NCI-H128 (cell line): ENCODE measurements around the gene SYF2.
A peak's percentile ranks its signal among the peaks of the same experiment; 100 is the strongest.
"Not testable (repeated sequence)": the region's sequence is repeated elsewhere in the genome, so short reads cannot be mapped to it uniquely, and the experiment has no call there.

Experiments
- DNase-seq: peaks from one replicate; lab custom pipeline; 2025; ENCODE audit not compliant: unreplicated experiment; lab: John Stamatoyannopoulos, UW

Gene SYF2

DNA sequence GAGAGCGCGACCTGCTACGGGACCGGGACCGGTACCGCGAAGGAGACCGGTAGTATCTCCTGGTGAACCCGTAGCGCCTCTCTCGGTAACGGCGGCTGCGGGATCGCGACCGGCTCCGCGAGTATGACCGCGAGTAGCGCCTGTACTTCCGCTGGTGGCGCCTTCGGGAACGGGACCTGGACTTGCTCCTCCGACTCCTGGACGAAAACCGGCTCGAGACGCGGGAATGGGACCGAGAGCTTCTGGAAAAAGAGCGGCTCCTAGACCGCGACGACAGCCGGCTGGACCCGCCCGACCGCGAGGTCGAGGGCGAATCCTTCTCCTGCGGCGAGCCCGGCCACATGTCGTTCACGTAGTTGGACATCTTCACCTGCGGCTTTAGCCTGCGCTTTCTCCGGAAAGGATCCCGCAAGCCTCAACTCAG is 14.3 kb upstream of the SYF2 start:
- no peak for DNase-seq

DNA sequence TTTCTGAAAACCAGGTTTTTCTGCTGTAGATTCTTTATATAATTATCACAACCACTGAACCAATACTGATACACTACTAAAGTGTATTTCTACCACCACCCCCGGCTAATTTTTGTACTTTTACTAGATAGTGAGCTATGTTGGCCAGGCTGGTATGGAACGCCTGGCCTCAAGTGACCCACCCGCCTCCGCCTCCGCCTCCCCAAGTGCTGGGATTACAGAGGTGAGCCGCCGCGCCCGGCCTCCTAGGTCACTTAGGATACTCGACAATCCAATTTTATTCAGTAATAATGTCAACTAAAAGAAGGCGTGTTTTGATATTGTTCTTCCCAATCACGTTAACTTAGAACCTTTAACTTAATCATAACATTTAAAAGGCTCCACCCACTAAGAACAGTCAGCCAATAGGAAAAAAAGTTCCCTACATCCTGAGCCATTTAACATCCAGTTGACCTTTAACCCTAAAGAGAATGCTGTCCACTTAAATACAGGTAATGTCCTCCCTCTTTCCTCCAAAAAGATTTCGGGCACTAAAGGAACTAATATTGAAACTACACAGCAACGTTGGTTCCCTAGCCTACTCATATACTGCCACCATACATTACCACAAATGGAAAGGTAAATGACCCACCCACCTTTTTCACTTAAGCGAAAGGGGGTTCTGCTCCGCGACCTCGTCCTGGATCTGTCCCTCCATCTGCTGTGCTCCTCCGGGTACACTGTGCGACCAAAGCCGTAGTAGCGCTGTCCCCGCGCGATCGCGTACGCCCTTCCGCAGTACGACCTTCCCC is 13.7 kb upstream of the SYF2 start:
- DNase-seq, result no peak

DNA sequence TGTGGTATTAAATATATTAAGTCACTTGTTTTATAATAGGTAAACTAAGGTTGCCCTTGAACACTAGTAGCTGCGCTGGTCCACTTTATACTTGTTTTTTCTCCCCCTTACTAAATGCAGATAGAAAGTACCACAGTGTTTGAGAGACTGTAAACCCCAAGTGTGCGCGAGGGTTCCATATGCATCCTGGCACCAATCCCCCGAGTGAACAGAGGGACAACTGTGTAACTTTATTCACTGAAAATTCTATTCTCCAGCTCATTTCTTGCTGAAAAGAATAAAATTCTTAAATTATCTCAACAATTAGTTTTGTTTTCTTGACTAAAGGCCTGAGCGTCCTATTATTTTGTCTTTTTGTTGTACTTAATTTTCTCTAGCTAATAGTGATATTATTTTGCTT is 13.1 kb upstream of the SYF2 start:
- DNase-seq, result no peak

DNA sequence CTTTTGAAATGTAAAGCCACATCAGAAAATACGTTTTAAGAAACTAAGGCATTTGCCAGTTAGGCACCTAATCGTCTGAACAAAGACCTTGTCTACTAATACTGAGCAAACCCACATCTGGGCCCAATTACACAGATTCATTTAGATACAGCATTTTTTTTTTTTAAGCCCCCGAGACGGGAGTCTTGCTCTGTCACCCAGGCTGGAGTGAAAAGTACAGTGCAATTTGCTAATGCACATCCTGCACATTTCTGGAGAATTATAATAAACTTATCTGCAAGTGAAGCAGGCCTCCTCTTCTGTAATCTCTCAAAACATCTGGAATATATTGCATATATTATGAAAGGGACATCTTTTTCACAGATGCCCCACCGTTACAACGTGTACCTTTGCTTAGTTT is 11.6 kb upstream of the SYF2 start:
- DNase-seq, result no peak

DNA sequence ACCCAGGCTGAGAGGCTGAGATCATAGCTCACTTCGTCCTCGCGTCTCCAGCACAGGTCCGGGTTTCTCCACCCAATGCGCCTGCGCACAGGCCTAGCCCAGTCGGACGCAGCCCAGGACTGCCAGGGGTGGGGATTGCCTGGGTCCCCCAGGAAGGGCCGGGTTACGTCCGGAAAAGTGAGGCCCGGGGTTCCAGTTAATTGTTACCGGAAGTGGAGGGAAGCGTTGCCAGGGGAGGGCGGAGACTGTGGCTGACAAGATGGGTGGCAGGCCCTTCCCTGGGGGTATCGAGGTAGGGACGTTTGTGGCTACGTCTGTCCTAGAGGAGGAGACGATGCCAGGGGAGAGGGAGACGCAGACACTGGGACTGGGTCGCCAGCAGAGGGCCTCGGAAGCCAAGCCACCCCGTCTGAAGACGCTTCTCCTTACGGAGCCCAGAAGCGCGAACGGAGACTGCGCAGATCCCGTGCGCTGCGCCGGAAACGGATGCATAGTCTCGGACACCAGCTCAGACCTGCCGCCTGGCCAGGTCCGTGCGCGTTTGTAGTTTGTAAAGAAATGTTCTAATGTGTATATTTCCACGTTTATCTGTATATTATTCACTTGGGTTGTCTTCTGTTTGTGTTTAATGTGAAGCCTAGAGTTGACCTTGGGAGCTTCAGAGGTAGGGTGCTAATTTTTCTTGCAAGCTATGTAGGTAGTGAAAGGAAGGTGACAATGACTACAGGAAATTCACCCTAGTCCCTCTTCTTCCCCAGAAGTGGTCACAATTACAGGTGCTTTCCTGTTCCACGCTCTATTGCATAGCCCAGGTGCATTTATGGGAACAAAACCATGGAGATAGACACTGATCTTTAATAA is 7.6 kb upstream of the SYF2 start:
- DNase-seq, result peak; percentile 96

DNA sequence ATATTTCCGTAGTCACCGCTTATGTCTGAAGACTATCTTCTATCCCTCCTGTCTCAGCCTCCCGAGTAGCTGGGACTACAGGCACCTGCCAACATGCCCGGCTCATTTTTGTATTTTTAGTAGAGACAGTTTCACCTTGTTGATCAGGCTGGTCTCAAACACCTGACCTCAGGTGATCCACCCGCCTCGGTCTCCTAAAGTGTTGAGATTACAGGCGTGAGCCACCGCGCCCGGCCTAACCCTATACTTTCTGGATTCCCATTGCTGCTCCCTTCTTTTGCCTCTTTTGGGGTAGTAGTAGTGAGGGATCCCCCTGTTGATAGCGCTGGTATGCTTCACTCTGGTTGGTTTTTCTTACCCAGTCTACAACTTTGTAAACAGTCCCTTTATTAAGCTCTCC is 5.7 kb upstream of the SYF2 start:
- no peak for DNase-seq

DNA sequence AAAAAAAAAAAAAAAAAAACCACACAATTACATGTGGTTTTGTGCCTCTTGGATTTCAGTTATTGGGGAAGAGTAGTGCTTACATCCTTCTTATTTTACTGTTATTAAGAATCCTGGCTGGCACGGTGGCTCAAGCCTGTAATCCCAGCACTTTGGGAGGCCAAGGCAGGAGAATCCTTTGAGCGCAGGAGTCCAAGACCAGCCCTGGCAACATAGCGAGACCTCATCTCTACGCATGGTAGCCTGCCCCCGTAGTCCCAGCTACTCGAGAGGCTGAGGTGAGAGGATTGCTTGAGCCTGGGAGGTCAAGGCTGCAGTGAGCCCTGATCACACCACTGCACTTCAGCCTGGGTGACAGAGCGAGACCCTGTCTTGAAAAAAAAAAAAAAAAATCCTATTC is 4.0 kb upstream of the SYF2 start:
- not testable (repeated sequence) for DNase-seq

DNA sequence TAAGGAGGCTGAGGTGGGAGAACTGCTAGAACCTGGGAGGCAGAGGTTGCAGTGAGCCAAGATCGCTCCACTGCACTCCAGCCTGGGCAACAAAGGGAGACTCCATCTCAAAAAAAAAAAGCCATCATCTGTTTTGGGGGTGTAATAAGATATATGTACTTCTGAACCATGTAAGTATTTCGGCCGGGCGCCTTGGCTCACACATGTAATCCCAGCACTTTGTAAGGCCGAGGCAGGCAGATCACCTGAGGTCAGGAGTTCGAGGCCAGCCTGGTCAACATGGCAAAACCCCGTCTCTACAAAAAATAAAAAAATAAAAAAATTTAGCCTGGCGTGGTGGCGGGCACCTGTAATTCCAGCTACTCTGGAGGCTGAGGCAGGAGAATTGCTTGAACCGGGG is 3.1 kb upstream of the SYF2 start:
- not testable (repeated sequence) for DNase-seq

DNA sequence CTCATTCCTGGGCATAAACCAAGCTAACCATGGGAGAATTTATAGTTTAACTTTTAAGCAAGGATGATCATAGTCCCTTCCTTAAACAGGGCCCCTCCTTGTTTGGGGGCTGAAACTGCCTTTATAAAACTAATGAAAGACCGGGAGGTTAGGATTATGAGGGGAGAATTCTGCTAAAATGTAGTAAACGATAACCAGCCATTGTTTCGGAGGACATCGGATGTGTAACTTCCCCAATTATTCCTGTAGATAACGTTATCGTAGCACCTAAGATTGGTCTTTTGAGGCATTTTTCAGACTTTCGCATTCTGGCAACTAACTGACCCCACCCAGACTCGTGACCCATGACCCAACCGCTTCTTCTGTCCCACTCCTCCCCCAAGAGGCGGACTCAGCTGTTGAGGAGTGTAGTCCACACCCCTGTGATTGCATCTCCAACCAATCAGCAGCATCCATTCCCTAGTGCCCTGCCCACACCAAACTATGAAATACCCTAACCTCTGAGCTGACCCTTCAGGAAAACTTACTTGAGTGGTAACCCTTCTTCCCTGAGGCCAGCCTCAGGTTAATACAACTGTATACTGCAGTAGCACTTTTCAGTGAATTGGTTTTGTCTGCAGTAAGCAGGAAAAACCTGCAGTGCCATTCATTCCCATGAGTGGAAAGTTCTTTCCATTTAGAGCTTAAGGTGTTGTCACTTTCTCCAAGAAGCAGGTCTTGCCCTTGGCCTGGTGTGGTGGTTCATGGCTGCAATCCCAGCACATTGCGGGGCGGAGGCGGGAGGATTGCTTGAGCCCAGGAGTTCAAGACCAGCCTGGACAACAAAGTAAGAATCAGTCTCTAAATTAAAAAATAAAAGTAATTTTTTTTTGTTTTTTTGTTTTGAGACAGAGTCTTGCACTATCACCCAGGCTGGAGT is 823 bp upstream of the SYF2 start:
- DNase-seq, result peak; percentile 31

DNA sequence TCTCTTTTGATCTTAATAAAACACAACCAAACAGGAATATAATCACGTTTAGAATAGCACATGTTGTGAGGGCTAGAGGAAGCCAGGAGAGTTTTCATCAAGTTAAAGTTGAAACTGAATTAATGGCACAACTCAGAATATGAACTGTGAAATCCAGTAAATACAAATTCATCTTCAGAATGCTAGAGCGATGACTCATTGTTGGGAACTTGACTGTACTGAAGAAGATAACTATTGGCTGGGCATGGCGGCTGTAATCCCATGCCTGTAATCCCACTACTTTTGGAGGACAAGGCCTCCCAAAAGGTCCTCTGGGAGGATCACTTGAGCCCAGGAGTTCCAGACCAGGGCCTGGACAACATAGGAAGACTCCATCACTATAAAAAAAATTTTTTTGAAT is 8.8 kb downstream of the SYF2 start:
- DNase-seq, result no peak

DNA sequence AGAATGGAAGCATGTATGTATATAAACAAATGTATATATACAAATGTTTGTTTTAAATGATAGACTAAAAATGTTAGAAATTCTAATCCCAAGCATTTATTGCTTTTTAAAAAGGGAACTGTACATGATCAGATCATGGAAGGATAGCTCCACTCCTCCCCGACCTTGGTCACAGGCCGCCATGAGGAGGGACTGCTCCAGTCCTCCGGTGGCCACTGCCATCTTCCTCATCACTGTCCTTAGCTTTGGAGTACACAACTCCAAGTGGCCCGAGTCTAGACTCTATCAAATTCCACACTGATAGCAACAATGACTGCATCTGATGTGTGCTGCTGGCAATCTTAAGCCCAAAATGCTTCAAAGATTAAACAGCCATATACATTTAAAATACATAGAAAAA is 9.7 kb downstream of the SYF2 start:
- no peak for DNase-seq

DNA sequence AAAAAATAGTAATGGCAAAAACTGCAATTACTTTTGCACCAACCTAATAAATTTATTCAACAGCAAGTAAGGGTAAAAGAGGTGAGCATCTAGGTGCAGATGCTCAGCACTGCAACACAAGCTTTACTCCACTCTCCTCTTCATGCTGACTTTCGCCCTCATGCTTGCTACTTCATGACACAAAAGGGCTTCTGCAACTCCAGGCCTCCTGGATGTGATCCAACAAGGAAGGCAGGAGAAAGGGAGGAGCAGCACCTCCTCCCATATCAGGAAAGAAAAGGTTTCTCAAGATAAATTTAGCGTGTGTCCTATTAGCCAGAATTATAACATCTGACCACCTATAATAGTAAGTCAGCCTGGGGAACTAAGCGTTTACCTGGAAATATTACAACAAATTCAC is 11.6 kb downstream of the SYF2 start:
- DNase-seq, result no peak

DNA sequence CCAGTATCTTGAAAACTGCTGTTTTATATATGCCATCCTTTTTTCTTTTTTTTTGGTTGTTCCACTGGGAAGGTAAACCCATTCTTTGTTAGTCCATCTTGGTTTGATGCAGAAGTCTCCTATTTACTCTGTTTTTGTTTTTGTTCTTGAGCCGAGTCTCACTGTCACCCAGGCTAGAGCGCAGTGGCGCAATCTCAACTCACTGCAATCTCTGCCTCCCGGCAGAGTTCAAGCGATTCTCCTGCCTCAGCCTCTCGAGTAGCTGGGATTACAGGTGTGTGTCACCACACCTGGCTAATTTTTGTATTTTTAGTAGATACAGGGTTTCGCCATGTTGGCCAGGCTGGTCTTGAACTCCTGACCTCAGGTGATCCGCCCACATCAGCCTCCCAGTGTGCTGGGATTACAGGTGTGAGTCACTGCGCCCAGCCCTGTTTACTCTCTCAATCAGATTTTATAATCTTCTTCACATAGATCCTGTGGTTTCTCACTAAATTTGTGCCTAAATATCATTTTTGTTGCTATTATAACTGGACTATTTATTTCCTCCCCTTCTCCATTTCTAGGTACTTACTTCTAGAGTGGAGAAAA is 12.5 kb downstream of the SYF2 start:
- DNase-seq, result no peak

DNA sequence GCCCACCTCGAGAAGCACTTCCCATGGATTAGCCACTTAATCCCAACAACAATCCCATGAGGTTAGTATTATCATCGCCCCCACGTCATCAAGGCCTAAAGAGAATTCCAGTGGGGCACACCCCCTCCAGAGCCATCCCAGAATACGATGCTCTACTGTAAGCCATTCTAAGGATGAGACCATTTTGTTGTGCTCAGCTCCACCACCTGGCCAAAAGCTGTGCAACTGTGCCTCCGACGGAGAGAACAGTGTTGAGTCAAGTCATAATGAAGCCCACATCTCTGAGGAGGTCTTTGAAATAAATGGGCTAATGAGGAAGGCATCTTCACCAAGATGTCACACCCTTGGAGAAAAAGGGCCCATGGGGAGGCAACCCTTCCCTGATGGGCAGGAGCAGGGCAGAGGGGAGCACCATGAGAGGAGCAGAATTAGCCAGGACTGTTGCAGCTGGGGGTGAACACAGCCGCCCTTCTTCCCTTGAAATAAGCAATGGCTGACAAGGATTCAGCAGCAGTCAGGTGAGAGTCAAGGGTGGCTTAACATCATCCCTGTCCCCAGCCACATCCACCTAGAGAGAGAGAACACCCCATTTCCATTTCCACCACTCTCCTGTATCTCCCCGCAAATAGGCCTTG is 14.6 kb downstream of the SYF2 start:
- no peak for DNase-seq

DNA sequence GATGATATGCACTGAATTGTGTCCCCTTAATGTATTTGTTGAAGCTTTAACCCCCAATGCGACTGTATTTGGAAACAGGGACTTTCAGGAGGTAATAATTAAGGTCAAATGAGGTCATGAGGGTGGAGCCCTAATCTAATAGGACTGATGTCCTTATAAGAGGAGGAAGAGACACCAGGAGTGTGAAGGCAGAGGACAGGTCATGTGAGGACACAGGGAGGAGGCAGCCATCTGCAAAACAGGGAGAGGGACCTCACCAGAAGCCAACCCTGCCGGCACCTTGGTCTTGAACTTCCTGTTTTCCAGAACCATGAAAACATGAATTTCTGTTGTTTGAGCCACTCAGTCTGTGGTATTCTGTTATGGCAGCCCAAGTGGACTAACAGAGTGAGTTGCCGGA is 15.3 kb downstream of the SYF2 start:
- no peak for DNase-seq

DNA sequence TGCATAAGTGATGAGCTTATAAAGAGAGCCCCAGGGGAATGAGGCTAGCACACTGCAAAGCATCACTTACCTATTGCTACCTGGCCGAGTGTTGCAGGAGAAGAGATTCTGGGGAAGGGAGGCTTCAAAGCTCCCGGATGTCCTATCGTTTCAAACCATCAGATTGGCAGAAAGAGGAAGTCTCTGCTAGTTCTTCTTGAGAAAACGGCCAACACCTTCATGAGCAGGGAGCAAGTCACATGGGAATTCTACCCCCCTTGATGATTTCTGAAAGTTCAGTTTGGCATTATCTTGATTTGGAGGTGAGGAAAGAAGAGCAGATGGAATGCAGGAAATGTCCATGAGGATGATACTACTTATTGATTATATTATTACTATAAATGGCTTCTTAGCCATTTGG is 16.2 kb downstream of the SYF2 start:
- DNase-seq, result no peak

DNA sequence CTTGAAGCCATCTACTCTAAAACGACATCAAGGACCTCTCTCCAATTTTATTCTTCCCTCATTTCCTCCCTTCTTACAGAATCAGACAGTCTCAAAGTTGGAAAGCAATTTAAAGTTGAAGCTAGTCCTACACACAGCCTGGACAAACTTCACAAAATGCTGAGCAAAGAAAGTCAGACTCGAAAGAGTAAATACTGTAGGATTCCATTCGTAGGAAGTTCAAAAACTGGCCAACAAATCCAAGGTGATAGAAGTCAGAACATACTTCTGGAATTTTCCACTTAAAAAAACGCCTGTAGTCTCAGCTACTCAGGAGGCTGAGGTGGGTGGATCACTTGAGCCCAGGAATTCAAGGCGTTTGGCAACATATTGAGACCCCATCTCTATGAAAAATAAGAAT is 19.6 kb downstream of the SYF2 start:
- DNase-seq, result no peak

DNA sequence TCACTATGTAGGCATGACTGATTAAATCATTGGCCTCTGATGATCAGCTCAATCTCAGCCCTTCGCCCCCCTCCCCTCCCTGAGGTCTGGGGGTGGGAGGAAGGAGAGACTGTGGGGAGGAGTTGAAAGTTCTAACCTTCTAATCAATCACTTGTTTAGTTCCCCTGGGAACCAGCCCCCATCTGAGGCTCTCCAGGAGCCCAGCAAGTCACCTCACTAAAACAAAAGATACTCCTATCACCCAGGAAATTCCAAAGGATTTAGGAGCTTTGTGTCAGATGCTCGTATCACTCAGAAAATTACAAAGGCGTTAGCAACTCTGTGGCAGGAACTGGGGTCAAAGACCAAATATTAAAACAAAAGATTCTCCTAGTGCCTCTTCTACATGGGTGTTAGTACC is 21.6 kb downstream of the SYF2 start:
- DNase-seq, result no peak

DNA sequence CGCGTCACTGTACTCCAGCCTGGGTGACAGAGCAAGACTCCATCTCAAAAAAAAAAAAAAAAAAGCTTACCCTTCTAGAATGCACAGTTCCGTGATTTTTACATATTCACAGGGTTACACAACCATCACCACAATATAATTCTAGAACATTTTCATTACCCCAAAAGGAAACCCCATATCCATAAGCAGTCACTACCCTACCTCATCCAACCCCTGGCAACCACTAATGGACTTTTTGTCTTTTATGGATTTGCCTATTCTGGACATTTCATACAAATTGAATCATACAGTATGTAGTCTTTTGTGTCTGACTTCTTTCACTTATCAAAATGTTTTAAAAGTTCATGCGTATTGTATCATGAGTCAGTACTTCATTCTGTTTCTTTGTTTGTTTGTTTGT is 22.8 kb downstream of the SYF2 start:
- DNase-seq, result no peak

DNA sequence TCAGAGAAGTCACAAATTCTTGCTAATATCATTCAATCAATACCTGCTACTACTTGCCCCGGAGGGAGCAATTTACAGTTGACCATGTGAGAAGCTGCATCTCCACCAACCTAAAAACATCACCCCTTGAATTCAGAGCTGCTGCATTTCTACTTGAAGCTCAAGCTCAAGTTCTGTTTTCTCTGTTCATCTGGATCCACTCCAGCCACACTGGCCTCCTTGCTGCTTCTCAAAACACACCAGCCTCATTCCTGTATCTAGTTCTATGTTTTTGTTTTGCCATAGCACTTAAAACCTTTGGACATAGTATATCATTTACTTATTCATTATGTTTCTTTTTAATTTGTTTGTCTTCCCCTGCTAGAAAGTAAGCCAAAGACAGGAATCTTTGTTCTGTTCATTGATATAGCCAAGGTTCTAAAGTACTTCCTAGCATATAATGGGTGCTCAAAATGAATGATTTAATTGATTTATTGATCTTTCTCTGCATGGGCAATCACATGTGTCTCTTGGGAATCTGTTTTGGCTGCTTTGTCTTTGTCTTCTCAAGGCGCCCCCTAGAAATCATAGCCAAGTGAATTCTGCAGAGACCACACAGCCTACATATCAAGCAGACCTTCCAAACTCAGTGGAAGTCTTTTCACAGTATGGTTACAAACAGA is 23.6 kb downstream of the SYF2 start:
- DNase-seq, result no peak
